ENCODE data around the gene PTBP3. TPM values are rescaled to one million over a fixed set of nuclear protein-coding genes. Genes with fewer than 3 reads are reported as not detected.
"Not testable (repeated sequence)": the region's sequence is repeated elsewhere in the genome, so short reads cannot be mapped to it uniquely, and the experiment has no call there.

PTBP3 gene
- total RNA-seq, 4 donors from 2014 or later = 52.1 to 126 (median 71.0) TPM

- peak overlapping the region; percentile 87 to 97 (median 97) for H3K27ac ChIP-seq
- no peaks in the 10 kb centered on the region for H3K9me3 ChIP-seq
- no peaks in the 10 kb centered on the region for H3K27me3 ChIP-seq
- H3K36me3 ChIP-seq = no peaks in the 10 kb centered on the region
- H3K4me1 ChIP-seq = peaks cover 0 to 22% (median 6%) of the 10 kb centered on the region in 4 donors
- peak; percentile 98 to 100 (median 100) for DNase-seq
- peak overlapping the region; percentile 64 to 91 (median 78) for H3K4me3 ChIP-seq
- TF ChIP-seq POLR2A (IDR thresholded peaks at IDR 0.05) (peak; percentile 90 to 93), CTCF (IDR thresholded peaks at IDR 0.05) (peak in 2 of 6 experiments; percentile 4 to 11)
Measured at GRCh38 chr9:112379177-112380101, 46.0 kb upstream of the PTBP3 start.

- H3K27me3 ChIP-seq = no peaks in the 10 kb centered on the region
- peak in 1 of 2 donors; percentile 19 for TF ChIP-seq POLR2A (IDR thresholded peaks at IDR 0.05)
- TF ChIP-seq CTCF (IDR thresholded peaks at IDR 0.05) = no peak
- H3K4me1 ChIP-seq = peaks cover 0 to 22% (median 6%) of the 10 kb centered on the region in 4 donors
- no peaks in the 10 kb centered on the region for H3K36me3 ChIP-seq
- peak in 2 of 3 donors; percentile 52 to 65 for DNase-seq
- H3K9me3 ChIP-seq = no peaks in the 10 kb centered on the region
- H3K4me3 ChIP-seq = peak overlapping the region; percentile 64 to 91 (median 78)
- peak overlapping the region; percentile 87 to 97 (median 97) for H3K27ac ChIP-seq
Measured at GRCh38 chr9:112378328-112379176, 45.1 kb upstream of the PTBP3 start.

GRCh38 chr9:112377684-112378327 is 44.4 kb upstream of the PTBP3 start:
- Histone ChIP-seq H3K4me1 (peaks cover 0 to 22% (median 6%) of the 10 kb centered on the region in 4 donors), H3K9me3 (no peaks in the 10 kb centered on the region), H3K27ac (no peak overlapping the region), H3K36me3 (no peaks in the 10 kb centered on the region), H3K4me3 (peak overlapping the region in 2 of 4 donors; percentile 64 to 91), H3K27me3 (no peaks in the 10 kb centered on the region)
- no peak for TF ChIP-seq CTCF (IDR thresholded peaks at IDR 0.05)
- TF ChIP-seq POLR2A (IDR thresholded peaks at IDR 0.05) = no peak
- no peak for DNase-seq

GRCh38 chr9:112377087-112377486 is 43.7 kb upstream of the PTBP3 start:
- DNase-seq = no peak
- H3K27ac ChIP-seq = no peak overlapping the region
- H3K4me3 ChIP-seq = no peak overlapping the region
- H3K4me1 ChIP-seq = peaks cover 0 to 22% (median 6%) of the 10 kb centered on the region in 4 donors
- no peaks in the 10 kb centered on the region for H3K36me3 ChIP-seq
- H3K9me3 ChIP-seq = no peaks in the 10 kb centered on the region
- H3K27me3 ChIP-seq = no peaks in the 10 kb centered on the region
- no peak for TF ChIP-seq CTCF (IDR thresholded peaks at IDR 0.05)
- no peak for TF ChIP-seq POLR2A (IDR thresholded peaks at IDR 0.05)

- no peak for TF ChIP-seq POLR2A (IDR thresholded peaks at IDR 0.05)
- no peak for TF ChIP-seq CTCF (IDR thresholded peaks at IDR 0.05)
- no peak overlapping the region for H3K27ac ChIP-seq
- no peak overlapping the region for H3K4me3 ChIP-seq
- peaks cover 0 to 18% (median 6%) of the 10 kb centered on the region in 4 donors for H3K4me1 ChIP-seq
- no peaks in the 10 kb centered on the region for H3K9me3 ChIP-seq
- DNase-seq = no peak
- H3K27me3 ChIP-seq = no peaks in the 10 kb centered on the region
- H3K36me3 ChIP-seq = no peaks in the 10 kb centered on the region
Measured at GRCh38 chr9:112375361-112375760, 41.9 kb upstream of the PTBP3 start.

GRCh38 chr9:112374232-112374631 is 40.8 kb upstream of the PTBP3 start:
- H3K27me3 ChIP-seq, DNase-seq, H3K36me3 ChIP-seq, H3K4me3 ChIP-seq, H3K9me3 ChIP-seq, H3K27ac ChIP-seq: not testable (repeated sequence)
- peaks cover 0 to 18% (median 6%) of the 10 kb centered on the region in 4 donors for H3K4me1 ChIP-seq

GRCh38 chr9:112373666-112374065 is 40.2 kb upstream of the PTBP3 start:
- peaks cover 0 to 16% (median 6%) of the 10 kb centered on the region in 4 donors for H3K4me1 ChIP-seq
- DNase-seq, H3K27ac ChIP-seq, H3K9me3 ChIP-seq, H3K27me3 ChIP-seq, H3K4me3 ChIP-seq, H3K36me3 ChIP-seq: not testable (repeated sequence)
